ENCODE measurements around the gene GIPC3.

- TF ChIP-seq CTCF (IDR thresholded peaks at IDR 0.05) (no peak), POLR2A (IDR thresholded peaks at IDR 0.05) (no peak)
These were observed 49.3 kb downstream of the GIPC3 start for GRCh38 chr19:3634496-3635045.

Measured in thyroid gland (tissue), 4 donors.